Breast epithelium (tissue), 4 donors: Measurements from ENCODE around the gene SMAP1. TPM values are rescaled to one million over a fixed set of nuclear protein-coding genes. Genes with fewer than 3 reads are reported as not detected.
"Not testable (repeated sequence)": the region's sequence is repeated elsewhere in the genome, so short reads cannot be mapped to it uniquely, and the experiment has no call there.

Experiments used
- DNase-seq, 2 donors: peaks; one replicate each; pipeline ENCODE4 v3.0.0-alpha.2; 2019; ENCODE audit warnings: low spot score in 2 of 2
- H3K27ac ChIP-seq, 2 donors: fragments of 200-600 bp; sonication (generic) in 1 of 2; one replicate each; pipeline ENCODE4 v1.5.1; 2016 to 2019; ENCODE audit warnings: mild to moderate bottlenecking in 1 of 2
- H3K27me3 ChIP-seq, 2 donors: fragments of 200-600 bp; sonication (generic) in 1 of 2; one replicate each; pipeline versions ENCODE4 v1.5.1 to v1.6.0; 2017 to 2019; ENCODE audit warnings: control low read depth in 1 of 2, mild to moderate bottlenecking in 1 of 2
- H3K36me3 ChIP-seq: fragments of 200-600 bp; one replicate; pipeline ENCODE4 v1.5.1; 2019
- H3K4me1 ChIP-seq, 2 donors: fragments of 200-600 bp; sonication (generic); one replicate each; pipeline ENCODE4 v1.5.1; 2016 to 2019; ENCODE audit warnings: control low read depth in 1 of 2
- H3K4me3 ChIP-seq, 3 donors: fragments of 200-600 bp; sonication (generic); 1 replicate in 2 of 3; 2 replicates in 1 of 3; pipeline ENCODE4 v1.5.1; 2016 to 2019; ENCODE audit warnings: mild to moderate bottlenecking in 3 of 3, moderate library complexity in 2 of 3
- H3K9me3 ChIP-seq, 2 donors: fragments of 200-600 bp; sonication (generic) in 1 of 2; one replicate each; pipeline ENCODE4 v1.5.1; 2016 to 2019; ENCODE audit warnings: control low read depth in 1 of 2
- POLR2A ChIP-seq: fragments of 450-650 bp; IDR thresholded peaks from one replicate; pipeline ENCODE4 v1.6.1; 2016; ENCODE audit warnings: antibody characterized with exemption, mild to moderate bottlenecking, moderate library complexity
- POLR2AphosphoS5 ChIP-seq, 3 donors: sonication (generic); formaldehyde crosslinking; IDR thresholded peaks; one replicate each; pipeline ENCODE4 v1.6.1; 2017; ENCODE audit warnings: antibody characterized with exemption in 3 of 3
- intact Hi-C: fragments of 100-400 bp; cut with DNase I; formaldehyde crosslinking; loops from one replicate; pipeline ENCODE4 v1.15.1; 2023; ENCODE audit warnings: low total_unique reads
- total RNA-seq, 3 donors: library from RNA; depleted of rRNA; stranded (reverse); fragments of >200 nt; gene quantifications; one replicate each; pipeline ENCODE4 v1.1.0, GENCODE V29; 2016
- TF ChIP-seq, protein P1 (sequence below), 3 donors: fragments of 450-650 bp; IDR thresholded peaks; one replicate each; pipeline ENCODE4 v1.5.1; 2016 to 2017; ENCODE audit warnings: antibody characterized with exemption in 3 of 3, mild to moderate bottlenecking in 3 of 3, moderate library complexity in 3 of 3

SMAP1 gene
- total RNA-seq, 3 donors from 2014 or later, result 22.0 to 36.6 (median 27.1) TPM

DNA sequence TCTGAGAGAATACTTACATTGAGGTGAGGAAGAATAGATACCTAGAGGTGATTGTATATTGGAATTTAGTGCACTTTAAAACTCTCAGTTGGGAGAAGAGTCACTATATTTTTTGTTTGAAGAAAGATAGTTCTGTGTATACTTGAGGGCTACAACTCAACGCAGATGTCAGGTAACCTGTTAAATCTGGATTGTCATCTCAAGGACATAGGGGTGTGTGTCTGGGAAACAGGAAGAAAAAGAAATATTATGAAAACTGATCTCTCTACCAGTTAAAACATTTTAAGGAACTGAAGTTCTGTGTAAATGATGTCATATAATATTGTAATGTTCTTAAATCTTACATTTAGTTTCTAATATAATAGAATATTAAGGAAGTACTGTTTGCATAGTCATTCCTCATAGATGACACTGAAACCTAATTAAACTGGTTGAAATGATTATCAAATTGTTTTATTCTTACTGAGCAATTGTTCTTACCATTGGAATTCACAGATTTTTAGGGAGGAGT, 86.2 kb downstream of the SMAP1 start:
- H3K4me1 ChIP-seq, result no peaks in the 10 kb centered on the region
- intact Hi-C loops, result no loop called here
- no peak overlapping the region for H3K4me3 ChIP-seq
- DNase-seq, result no peak
- H3K9me3 ChIP-seq, result no peaks in the 10 kb centered on the region
- H3K27me3 ChIP-seq, result no peaks in the 10 kb centered on the region
- TF ChIP-seq POLR2AphosphoS5 (IDR thresholded peaks at IDR 0.05), result no peak
- no peak for TF ChIP-seq POLR2A
- H3K27ac ChIP-seq, result no peak overlapping the region
- H3K36me3 ChIP-seq, result no peaks in the 10 kb centered on the region

DNA sequence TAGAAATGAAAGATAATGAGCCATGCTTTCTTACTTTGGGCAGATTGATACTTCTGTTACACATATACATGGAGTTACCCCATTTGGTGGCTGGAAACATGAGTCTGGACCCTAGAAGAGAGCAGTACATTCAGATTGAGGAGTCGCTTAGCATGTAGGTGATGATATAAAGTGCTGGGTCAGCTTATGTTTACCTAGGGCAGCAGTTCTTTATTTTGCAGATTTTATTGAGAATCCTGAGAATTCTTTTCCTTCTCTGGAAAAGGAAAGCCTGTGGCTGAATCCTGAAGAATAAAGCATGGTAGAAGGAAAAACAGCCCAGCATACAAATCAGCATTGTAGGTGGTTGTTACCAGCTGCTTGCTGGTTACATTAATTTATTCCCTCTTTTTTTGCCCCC, 91.2 kb downstream of the SMAP1 start:
- Histone ChIP-seq H3K36me3 (no peaks in the 10 kb centered on the region), H3K9me3 (no peaks in the 10 kb centered on the region), H3K27ac (no peak overlapping the region), H3K4me1 (no peaks in the 10 kb centered on the region), H3K4me3 (no peak overlapping the region), H3K27me3 (no peaks in the 10 kb centered on the region)
- intact Hi-C loops, result no loop called here
- no peak for TF ChIP-seq POLR2A
- TF ChIP-seq POLR2AphosphoS5 (IDR thresholded peaks at IDR 0.05), result no peak
- TF ChIP-seq, protein P1, sequence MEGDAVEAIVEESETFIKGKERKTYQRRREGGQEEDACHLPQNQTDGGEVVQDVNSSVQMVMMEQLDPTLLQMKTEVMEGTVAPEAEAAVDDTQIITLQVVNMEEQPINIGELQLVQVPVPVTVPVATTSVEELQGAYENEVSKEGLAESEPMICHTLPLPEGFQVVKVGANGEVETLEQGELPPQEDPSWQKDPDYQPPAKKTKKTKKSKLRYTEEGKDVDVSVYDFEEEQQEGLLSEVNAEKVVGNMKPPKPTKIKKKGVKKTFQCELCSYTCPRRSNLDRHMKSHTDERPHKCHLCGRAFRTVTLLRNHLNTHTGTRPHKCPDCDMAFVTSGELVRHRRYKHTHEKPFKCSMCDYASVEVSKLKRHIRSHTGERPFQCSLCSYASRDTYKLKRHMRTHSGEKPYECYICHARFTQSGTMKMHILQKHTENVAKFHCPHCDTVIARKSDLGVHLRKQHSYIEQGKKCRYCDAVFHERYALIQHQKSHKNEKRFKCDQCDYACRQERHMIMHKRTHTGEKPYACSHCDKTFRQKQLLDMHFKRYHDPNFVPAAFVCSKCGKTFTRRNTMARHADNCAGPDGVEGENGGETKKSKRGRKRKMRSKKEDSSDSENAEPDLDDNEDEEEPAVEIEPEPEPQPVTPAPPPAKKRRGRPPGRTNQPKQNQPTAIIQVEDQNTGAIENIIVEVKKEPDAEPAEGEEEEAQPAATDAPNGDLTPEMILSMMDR (IDR thresholded peaks at IDR 0.05), result no peak
- DNase-seq, result no peak

DNA sequence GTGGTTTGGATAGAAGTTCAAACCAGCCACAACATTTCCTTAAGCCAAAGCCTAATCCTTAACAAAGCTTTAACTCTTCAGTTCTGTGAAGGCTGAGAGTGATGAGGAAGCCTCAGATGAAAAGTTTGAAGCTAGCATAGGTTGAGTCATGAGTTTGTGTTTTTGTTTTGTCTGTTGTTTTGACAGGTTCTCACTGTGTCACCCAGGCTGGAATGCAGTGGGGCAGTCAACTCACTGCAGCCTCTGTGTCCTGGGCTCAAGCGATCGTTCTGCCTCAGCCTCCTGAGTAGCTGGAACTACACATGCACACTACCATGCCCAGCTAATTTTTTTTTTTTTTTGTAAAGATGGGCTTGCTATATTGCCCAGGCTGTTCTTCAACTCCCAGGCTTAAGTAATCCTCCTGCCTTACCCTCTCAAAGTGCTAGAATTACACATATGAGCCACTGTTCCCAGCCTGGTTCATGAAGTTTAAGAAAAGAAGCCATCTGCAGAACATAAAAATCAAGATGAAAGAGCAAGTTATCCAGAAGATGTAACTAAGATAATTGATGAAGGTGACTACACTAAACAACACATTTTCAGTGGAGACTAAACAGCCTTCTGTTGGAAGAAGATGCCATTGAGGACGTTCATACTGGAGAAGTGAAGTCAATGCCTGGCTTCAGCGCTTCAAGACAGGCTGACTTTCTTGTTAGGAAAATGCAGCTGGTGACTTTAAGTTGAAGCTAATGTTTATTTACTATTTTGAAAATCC, 96.2 kb downstream of the SMAP1 start:
- H3K4me3 ChIP-seq, result no peak overlapping the region
- H3K9me3 ChIP-seq, result no peaks in the 10 kb centered on the region
- intact Hi-C loops, result no loop called here
- TF ChIP-seq POLR2AphosphoS5 (IDR thresholded peaks at IDR 0.05) (no peak), POLR2A (no peak)
- TF ChIP-seq, protein P1 (IDR thresholded peaks at IDR 0.05), result no peak
- H3K36me3 ChIP-seq, result no peaks in the 10 kb centered on the region
- no peak overlapping the region for H3K27ac ChIP-seq
- DNase-seq, result no peak
- H3K27me3 ChIP-seq, result no peaks in the 10 kb centered on the region
- no peaks in the 10 kb centered on the region for H3K4me1 ChIP-seq

DNA sequence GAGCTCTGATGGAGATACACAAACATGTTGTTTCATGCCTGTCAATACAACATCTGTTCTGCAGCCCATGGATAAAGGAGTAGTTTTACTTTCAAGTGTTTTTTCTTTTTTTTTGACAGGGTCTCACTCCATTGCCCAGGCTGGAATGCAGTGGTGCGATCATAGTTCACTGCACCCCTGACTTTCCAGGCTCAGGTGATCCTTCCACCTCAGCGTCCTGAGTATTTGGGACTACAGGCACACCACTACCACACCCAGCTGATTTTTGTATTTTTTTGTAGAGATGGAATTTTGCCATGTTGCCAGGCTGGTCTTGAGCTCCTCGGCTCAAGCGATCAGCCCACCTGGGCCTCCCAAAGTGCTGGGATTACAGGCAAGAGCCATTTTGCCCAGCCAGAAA, 97.0 kb downstream of the SMAP1 start:
- no peaks in the 10 kb centered on the region for H3K4me1 ChIP-seq
- no peaks in the 10 kb centered on the region for H3K36me3 ChIP-seq
- TF ChIP-seq, protein P1 (IDR thresholded peaks at IDR 0.05), result no peak
- no peak for TF ChIP-seq POLR2A
- TF ChIP-seq POLR2AphosphoS5 (IDR thresholded peaks at IDR 0.05), result no peak
- no peaks in the 10 kb centered on the region for H3K9me3 ChIP-seq
- intact Hi-C loops, result no loop called here
- no peak overlapping the region for H3K27ac ChIP-seq
- H3K27me3 ChIP-seq, result no peaks in the 10 kb centered on the region
- DNase-seq, result no peak
- no peak overlapping the region for H3K4me3 ChIP-seq

DNA sequence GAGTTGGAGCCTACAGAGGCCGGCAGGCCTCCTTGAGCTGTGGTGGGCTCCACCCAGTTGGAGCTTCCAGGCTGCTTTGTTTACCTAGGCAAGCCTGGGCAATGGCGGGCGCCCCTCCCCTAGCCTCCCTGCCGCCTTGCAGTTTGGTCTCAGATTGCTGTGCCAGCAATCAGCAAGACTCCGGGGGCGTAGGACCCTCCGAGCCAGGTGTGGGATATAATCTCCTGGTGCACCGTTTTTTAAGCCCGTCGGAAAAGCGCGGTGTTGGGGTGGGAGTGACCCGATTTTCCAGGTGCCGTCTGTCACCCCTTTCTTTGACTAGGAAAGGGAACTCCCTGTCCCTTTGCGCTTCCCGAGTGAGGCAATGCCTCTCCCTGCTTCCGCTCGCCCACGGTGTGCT, 103.7 kb downstream of the SMAP1 start:
- DNase-seq, H3K4me3 ChIP-seq, H3K9me3 ChIP-seq, H3K27ac ChIP-seq, H3K4me1 ChIP-seq, H3K27me3 ChIP-seq, intact Hi-C loops, H3K36me3 ChIP-seq: not testable (repeated sequence)

DNA sequence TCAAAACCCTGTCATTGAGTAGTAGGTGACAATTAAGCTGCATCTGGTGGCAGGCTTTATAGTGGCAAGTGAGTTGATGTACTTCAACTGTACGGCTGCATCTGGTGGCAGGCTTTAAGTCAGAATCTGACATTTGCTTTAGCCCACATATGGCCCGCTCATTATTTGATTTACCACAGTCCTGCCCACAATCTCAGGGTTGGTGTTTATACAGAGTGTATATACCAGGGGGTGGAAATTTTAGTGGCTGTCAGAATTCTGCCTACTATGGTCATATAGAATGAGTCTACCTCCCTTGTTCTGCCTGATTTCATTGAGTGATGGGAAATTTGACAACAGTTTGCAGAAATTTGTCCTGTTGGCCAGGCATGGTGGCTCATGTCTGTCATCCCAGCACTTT, 112.3 kb downstream of the SMAP1 start:
- no peak overlapping the region for H3K4me3 ChIP-seq
- H3K27me3 ChIP-seq, result no peaks in the 10 kb centered on the region
- no peaks in the 10 kb centered on the region for H3K4me1 ChIP-seq
- intact Hi-C loops, result no loop called here
- no peak for TF ChIP-seq POLR2AphosphoS5 (IDR thresholded peaks at IDR 0.05)
- TF ChIP-seq POLR2A, result no peak
- TF ChIP-seq, protein P1 (IDR thresholded peaks at IDR 0.05), result no peak
- no peaks in the 10 kb centered on the region for H3K36me3 ChIP-seq
- H3K27ac ChIP-seq, result no peak overlapping the region
- no peak for DNase-seq
- H3K9me3 ChIP-seq, result peaks cover 0 to 7% of the 10 kb centered on the region in 2 donors
